Small intestine (tissue), 7 donors: Measurements from ENCODE around the gene PLXDC1. TPM values are rescaled to one million over a fixed set of nuclear protein-coding genes. Genes with fewer than 3 reads are reported as not detected.

Source experiments
- DNase-seq, 2 donors: peaks; one replicate each; pipeline versions ENCODE4 v3.0.0 to v3.0.0-alpha.2; 2013
- FAIRE-seq: peaks from 2 replicates; lab custom pipeline; 2012; peaks lifted over from hg19 to GRCh38; lab: Jason Lieb, UNC
- H3K27ac ChIP-seq, 3 donors: one replicate each; pipeline ENCODE4 v1.5.1; 2013; ENCODE audit warnings: low read length in 2 of 3, mild to moderate bottlenecking in 2 of 3, control low read depth in 1 of 3, inconsistent platforms in 1 of 3, low read depth in 1 of 3, moderate library complexity in 1 of 3
- H3K27me3 ChIP-seq, 3 donors: one replicate each; pipeline ENCODE4 v1.6.1; 2013; ENCODE audit warnings: low read length in 3 of 3, inconsistent platforms in 1 of 3; ENCODE audit not compliant: control insufficient read depth in 3 of 3, insufficient read depth in 3 of 3
- H3K36me3 ChIP-seq, 3 donors: one replicate each; pipeline ENCODE4 v1.6.1; 2013; ENCODE audit warnings: low read length in 3 of 3, inconsistent platforms in 1 of 3, low read depth in 1 of 3, mild to moderate bottlenecking in 1 of 3, moderate library complexity in 1 of 3; ENCODE audit not compliant: control insufficient read depth in 3 of 3, insufficient read depth in 2 of 3
- H3K4me1 ChIP-seq, 3 donors: one replicate each; pipeline ENCODE4 v1.6.1; 2013; ENCODE audit warnings: low read length in 2 of 3, inconsistent platforms in 1 of 3, low read depth in 1 of 3, mild to moderate bottlenecking in 1 of 3, moderate library complexity in 1 of 3; ENCODE audit not compliant: control insufficient read depth in 3 of 3, insufficient read depth in 2 of 3
- H3K4me3 ChIP-seq, 3 donors: one replicate each; pipeline ENCODE4 v1.5.1; 2013; ENCODE audit warnings: low read length in 3 of 3, control low read depth in 1 of 3, inconsistent platforms in 1 of 3, low read depth in 1 of 3, mild to moderate bottlenecking in 1 of 3, moderate library complexity in 1 of 3
- H3K9me3 ChIP-seq, 2 donors: one replicate each; pipeline ENCODE4 v1.6.1; 2013; ENCODE audit warnings: low read depth in 1 of 2, low read length in 1 of 2; ENCODE audit not compliant: control insufficient read depth in 2 of 2, insufficient read depth in 1 of 2
- WGBS, 3 donors: extraction: QIAGEN DNeasy Blood & Tissue Kit; methylation state at CpG; one replicate each; pipeline ENCODE4 v1.1.7; 2013; 5-methylcytosine and 5-hydroxymethylcytosine counted together
- polyA plus RNA-seq, 4 donors: library from polyadenylated mRNA; stranded (reverse) in 3 of 4; unstranded in 1 of 4; fragments of 200-250 nt in 3 of 4; fragments of 120-200 nt in 1 of 4; gene quantifications; one replicate each; pipeline versions ENCODE4 v1.2.1 to v1.2.3, GENCODE V29; 2013
- donor health status: healthy with polysubstance abuse.
- donor health status: control.
- donor health status: control.
- donor health status: Bipolar disorder and iron deficiency.
- donor health status: healthy.

Gene PLXDC1
- polyA plus RNA-seq, 4 donors = 2.1 to 12.7 (median 3.4) TPM

- 53 to 68% (median 66%) methylated on average over 8 of the region's 8 CpGs for WGBS, 3 donors
- DNase-seq (peak; percentile 49 to 55), FAIRE-seq (no peak)
- Histone ChIP-seq H3K27ac (no peak overlapping the region), H3K27me3 (no peaks in the 10 kb centered on the region), H3K9me3 (no peaks in the 10 kb centered on the region), H3K4me3 (no peak overlapping the region), H3K36me3 (peaks cover 0 to 2% (median 0%) of the 10 kb centered on the region in 3 donors), H3K4me1 (peaks cover 0 to under 1% (median under 1%) of the 10 kb centered on the region in 3 donors)
These were observed 82.2 kb downstream of the PLXDC1 start for GRCh38 chr17:39069114-39069756.

DNA sequence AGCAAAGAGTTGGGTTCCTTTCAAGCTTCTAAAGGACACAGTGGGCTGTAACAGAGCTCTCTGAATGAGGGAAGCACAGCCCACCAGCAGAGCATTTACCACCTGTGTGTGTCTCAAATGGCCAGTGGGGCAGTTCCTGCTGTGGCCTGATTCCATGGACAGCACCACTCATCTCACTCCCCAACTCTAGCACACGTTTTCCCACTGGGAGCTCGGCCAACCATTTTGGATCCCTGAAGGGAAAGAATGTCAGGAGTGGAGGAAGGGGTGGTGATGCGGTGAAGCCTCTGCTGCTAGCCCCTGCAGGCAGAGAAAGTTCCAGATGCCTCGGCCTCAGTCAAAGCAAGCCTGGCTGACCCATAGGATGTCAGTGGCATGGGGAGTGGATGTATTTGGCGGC lies 86.6 kb downstream of the PLXDC1 start:
- Histone ChIP-seq H3K27me3 (no peaks in the 10 kb centered on the region), H3K4me3 (no peak overlapping the region), H3K4me1 (no peaks in the 10 kb centered on the region), H3K27ac (no peak overlapping the region), H3K9me3 (no peaks in the 10 kb centered on the region), H3K36me3 (no peaks in the 10 kb centered on the region)
- FAIRE-seq (no peak), DNase-seq (no peak)
- 71 to 86% (median 84%) methylated on average over 5 of the region's 5 CpGs for WGBS, 3 donors

GRCh38 chr17:39064374-39064773 lies 87.1 kb downstream of the PLXDC1 start:
- Histone ChIP-seq H3K27me3 (no peaks in the 10 kb centered on the region), H3K9me3 (no peaks in the 10 kb centered on the region), H3K27ac (no peak overlapping the region), H3K4me1 (no peaks in the 10 kb centered on the region), H3K4me3 (no peak overlapping the region), H3K36me3 (no peaks in the 10 kb centered on the region)
- FAIRE-seq = no peak
- 65 to 84% (median 77%) methylated on average over 5 of the region's 5 CpGs for WGBS, 3 donors
- no peak for DNase-seq

DNA sequence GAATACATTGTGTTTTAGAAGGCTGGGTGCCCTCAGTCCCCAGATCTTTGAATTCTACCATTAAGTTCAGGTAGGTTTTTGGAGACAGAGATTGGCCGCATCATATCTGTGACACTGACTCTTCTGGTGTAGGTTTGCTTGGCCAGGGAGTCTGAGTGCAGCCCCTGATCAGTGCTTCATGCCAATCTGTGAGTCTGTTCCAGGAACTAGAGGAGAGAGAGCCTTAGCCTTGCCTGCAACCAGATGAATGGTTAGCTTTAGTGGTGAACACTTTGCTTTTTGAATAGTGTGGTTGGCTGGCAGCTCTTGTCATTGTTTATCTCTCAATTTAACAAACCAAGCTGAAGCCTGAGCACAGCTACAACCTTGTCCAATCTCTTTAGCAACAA lies 87.8 kb downstream of the PLXDC1 start:
- no peak for DNase-seq

DNA sequence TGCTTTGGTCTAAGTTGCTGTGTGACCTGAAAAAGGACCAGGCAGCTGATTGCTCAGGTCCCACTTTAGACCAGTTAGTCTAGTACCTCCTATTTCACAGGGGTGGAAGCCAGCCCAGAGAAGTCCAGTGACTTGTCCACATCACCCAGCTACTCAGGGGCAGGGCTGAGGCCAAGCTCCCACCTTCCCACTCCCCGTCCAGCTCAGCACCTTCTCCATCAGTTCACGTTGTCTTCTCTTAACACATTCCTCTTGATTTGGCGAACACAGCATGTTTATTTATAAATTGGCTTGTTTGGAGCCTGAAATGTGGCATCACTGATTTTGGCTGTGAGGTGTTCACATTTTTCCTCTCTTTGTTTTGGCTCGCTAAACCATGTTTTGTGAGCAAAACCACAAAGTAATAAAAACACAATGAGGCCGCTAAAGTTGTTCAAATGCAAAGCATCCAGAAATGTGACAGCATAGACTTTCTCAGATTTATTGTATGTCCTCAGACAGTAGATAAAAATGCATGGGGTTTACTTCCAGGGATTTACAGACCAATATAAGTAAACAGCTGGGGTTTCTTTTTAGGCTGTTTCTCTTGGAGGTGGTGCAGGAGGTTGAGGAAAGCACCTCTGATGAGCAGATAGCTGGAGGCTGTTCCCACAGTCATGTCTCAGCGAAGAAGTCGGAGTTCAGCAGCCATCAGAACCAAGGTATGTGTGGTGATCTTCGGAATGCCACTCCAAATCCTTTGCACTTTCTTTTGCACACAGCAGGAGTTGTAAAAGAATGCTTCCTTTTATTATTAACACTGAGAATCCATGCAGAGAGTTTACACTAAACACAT lies 88.4 kb downstream of the PLXDC1 start:
- H3K27me3 ChIP-seq = no peaks in the 10 kb centered on the region
- H3K4me1 ChIP-seq = no peaks in the 10 kb centered on the region
- 67 to 77% (median 72%) methylated on average over 8 of the region's 8 CpGs for WGBS, 3 donors
- H3K9me3 ChIP-seq = no peaks in the 10 kb centered on the region
- no peak overlapping the region for H3K4me3 ChIP-seq
- DNase-seq (no peak), FAIRE-seq (no peak)
- no peaks in the 10 kb centered on the region for H3K36me3 ChIP-seq
- no peak overlapping the region for H3K27ac ChIP-seq

More for the DNA sequence above, 87.8 kb downstream of the PLXDC1 start:
- Histone ChIP-seq H3K9me3 (no peaks in the 10 kb centered on the region), H3K4me3 (no peak overlapping the region), H3K4me1 (no peaks in the 10 kb centered on the region), H3K36me3 (no peaks in the 10 kb centered on the region), H3K27me3 (no peaks in the 10 kb centered on the region), H3K27ac (no peak overlapping the region)
- FAIRE-seq = no peak
- WGBS, 3 donors = 89 to 96% (median 92%) methylated on average over 1 of the region's 1 CpG

- Histone ChIP-seq H3K9me3 (no peaks in the 10 kb centered on the region), H3K36me3 (no peaks in the 10 kb centered on the region), H3K4me1 (peaks cover 2 to 21% (median 5%) of the 10 kb centered on the region in 3 donors), H3K27ac (no peak overlapping the region), H3K4me3 (no peak overlapping the region), H3K27me3 (no peaks in the 10 kb centered on the region)
- WGBS, 3 donors = 55 to 64% (median 63%) methylated on average over 5 of the region's 5 CpGs
- DNase-seq (no peak), FAIRE-seq (no peak)
These were observed 92.9 kb downstream of the PLXDC1 start for GRCh38 chr17:39058524-39058923.

- WGBS, 3 donors = 69 to 81% (median 71%) methylated on average over 11 of the region's 11 CpGs
- H3K27ac ChIP-seq = peak overlapping the region in 1 of 3 donors; percentile 17
These were observed 93.7 kb downstream of the PLXDC1 start for GRCh38 chr17:39057701-39058206.

GRCh38 chr17:39054111-39054645 lies 97.3 kb downstream of the PLXDC1 start:
- Histone ChIP-seq H3K4me3 (no peak overlapping the region), H3K36me3 (no peaks in the 10 kb centered on the region), H3K27ac (no peak overlapping the region), H3K27me3 (no peaks in the 10 kb centered on the region), H3K4me1 (peaks cover 2 to 21% (median 5%) of the 10 kb centered on the region in 3 donors), H3K9me3 (no peaks in the 10 kb centered on the region)
- FAIRE-seq (peak; percentile 10), DNase-seq (peak; percentile 27 to 75)
- 11 to 33% (median 30%) methylated on average over 2 of the region's 2 CpGs for WGBS, 3 donors

More at GRCh38 chr17:39057701-39058206, 93.7 kb downstream of the PLXDC1 start:
- no peak for DNase-seq
- Histone ChIP-seq H3K4me1 (peaks cover 2 to 21% (median 5%) of the 10 kb centered on the region in 3 donors), H3K9me3 (no peaks in the 10 kb centered on the region), H3K27me3 (no peaks in the 10 kb centered on the region), H3K36me3 (no peaks in the 10 kb centered on the region), H3K4me3 (peak overlapping the region in 1 of 3 donors; percentile 55)
- no peak for FAIRE-seq
